HEK293T (cell line): ENCODE data around the gene SIRPD.
"Not testable (repeated sequence)": the region's sequence is repeated elsewhere in the genome, so short reads cannot be mapped to it uniquely, and the experiment has no call there.

Experiments used
- FOXK2 ChIP-seq: fragments of 450-650 bp; IDR thresholded peaks from 2 replicates; pipeline ENCODE4 v1.6.1; 2016; ENCODE audit warnings: mild to moderate bottlenecking
- HDGF ChIP-seq: fragments of 450-650 bp; IDR thresholded peaks from 2 replicates; pipeline ENCODE4 v1.6.1; 2017; ENCODE audit warnings: antibody characterized with exemption, borderline replicate concordance
- L3MBTL2 ChIP-seq: fragments of 450-650 bp; conservative IDR thresholded peaks from 2 replicates; pipeline ENCODE4 v1.6.1; 2016; ENCODE audit warnings: mild to moderate bottlenecking
- NFRKB ChIP-seq: fragments of 450-650 bp; IDR thresholded peaks from 2 replicates; pipeline ENCODE4 v1.6.1; 2016; ENCODE audit warnings: mild to moderate bottlenecking, moderate library complexity
- ZNF384 ChIP-seq: fragments of 450-650 bp; IDR thresholded peaks from 2 replicates; pipeline ENCODE4 v1.6.1; 2016

DNA sequence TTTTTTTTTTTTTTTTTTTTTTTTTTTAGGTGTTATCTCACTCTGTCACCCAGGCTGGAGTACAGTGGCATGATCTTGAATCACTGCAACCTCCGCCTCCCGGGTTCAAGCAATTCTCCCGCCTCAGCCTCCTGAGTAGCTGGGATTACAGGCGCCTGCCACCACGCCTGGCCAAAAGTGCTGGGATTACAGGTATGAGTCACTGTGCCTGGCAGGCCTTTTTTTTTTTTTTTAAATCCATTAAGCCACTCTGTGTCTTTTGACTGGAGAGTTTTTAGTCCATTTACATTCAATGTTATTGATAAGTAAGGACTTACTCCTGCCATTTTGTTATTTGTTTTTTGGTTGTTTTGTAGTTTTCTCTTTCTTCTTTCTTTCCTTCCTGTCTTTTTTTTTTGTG is 60.1 kb downstream of the SIRPD start:
- TF ChIP-seq HDGF, NFRKB, FOXK2, L3MBTL2, ZNF384: not testable (repeated sequence)
